Inflammatory macrophage (primary cell): ENCODE measurements around the gene KRTAP5-6.

Source experiments
- DNase-seq, 2 donors: peaks; one replicate each; pipeline ENCODE4 v3.0.0-alpha.2; 2020 to 2022

Gene KRTAP5-6

DNA sequence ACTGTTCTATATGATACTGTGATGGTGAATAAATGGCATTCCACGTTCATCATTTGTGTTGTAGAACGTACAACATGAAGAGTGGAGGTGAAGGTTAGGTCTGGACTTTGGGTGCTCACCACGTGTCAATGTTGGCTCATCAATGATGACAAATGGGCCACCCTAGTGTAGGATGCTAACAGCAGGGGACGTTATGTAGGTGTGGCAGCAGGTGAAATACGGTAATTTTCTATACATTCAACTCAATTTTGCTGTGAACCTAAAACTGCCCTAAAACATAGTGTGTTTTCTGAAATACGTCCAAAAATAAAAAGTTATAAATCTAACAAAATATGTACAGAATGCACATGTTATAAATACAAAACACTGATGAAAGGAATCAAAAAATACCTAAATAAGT, 6.2 kb downstream of the KRTAP5-6 start:
- no peak for DNase-seq

DNA sequence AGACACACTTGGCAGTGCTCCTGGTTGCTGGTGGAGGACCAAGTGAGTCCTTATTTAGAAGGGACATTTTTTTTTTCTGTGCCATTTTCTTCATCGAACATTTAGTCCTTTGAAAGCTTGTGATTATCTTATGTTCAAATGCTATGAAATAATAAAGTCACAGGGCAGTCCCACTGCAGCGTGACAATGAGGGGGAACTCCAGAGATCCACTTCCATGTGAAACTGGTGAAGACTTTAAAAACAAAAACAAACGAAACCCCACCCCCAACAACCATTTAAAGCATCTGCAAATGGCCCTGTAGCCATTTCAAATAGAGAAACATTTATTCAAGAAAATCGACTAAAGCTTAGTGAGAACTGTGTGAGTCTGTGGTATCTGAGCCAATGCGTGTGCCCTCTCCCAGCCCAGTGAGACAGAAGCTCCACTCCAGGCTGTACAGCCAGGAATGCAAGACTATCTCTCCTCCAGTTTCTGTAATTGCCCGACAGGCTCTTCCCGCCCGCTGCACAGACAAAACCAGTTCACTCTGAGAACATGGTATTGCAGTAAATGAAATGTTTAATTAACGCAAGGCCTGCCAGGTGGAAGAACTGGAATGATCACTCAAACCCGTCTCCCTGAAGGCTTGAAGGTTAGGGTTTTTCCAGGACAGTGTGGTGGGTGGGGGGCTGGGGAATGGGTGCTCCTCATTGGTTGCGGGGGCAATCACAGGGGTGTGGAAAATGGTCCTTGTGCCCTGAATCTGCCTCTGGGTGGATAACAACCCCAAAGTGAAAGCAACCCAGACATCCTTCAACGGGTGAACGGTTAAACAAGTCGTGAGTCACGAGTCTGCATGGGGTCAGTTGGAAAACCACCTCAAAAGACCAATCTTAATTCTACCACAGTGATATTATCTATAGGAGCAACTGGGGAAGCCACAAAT, 8.4 kb downstream of the KRTAP5-6 start:
- DNase-seq, result peak in 1 of 2 donors; percentile 11

DNA sequence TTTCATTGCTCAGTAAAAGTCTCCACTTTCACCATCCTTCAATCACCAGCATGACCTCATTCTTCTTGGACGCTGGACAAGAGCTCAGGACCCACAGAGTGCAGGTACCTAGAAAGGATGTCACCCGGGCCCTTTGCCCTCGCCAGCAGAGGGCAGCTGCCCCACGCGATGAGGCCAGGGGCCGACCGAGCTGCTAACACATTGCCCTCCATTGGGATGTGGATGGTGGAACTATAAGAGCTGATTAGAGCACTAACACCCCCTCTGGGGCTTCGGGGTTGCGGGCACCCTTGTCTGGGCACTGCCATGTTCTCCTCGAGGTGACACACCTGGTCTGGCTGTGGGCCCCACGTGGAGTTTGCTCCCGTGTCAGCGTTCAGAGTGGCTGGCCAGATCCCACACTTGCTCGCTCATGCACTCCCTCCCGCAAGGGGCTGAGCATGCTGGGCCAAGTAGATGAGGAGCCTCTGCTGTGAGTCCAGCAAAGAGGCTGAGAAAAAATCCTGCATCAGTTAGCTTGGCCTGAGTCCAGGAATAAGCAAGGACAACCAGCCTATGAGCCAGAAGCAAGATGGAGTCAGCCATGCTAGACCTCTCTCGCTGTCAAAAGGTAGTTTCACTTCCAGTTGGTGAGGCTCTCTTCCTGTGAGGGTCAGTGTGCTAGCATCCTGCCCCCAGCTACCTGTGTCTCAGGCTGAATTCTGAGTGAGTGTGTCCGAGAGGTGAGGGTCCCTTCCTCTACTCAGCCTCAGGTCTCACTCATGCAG, 9.8 kb downstream of the KRTAP5-6 start:
- peak in 1 of 2 donors; percentile 19 for DNase-seq

DNA sequence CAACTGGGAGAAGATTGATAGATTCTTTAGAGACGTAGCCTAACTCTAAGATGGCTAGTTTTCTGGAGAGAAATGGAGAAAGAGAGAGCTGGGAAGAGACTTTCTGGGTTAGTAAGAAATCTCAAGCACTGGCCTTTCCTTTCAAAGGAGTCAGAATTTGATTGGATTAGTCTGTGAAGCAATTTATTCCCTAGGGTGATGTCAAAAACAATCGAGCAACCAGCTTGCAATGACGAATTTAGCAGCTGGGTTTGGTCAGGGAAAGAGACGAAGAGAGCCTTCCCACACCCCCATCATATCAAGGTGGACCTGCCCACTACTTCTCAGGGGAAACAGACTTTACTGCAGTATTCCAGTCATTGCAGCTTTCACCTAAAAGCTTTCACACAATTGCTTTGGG, 10.8 kb downstream of the KRTAP5-6 start:
- no peak for DNase-seq

DNA sequence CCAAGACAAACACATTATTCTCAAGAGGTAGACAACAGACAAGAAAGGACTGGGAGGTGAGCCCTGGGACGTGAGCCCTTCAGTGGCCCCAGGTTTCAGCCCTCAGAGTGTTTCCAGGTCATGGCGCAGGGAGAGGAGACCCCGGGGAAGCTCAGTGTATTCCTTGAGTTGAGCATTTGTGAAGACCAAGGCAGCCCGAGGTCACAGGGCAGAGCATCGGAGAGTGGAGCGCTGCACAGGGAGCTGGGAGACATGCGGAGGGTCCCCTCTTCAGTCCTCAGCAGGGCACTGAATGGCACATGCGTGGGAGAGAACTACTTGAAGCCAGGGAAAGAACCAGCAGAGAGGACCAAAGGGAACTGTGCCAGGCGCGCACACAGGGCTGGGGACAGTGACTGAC, 11.7 kb downstream of the KRTAP5-6 start:
- no peak for DNase-seq

DNA sequence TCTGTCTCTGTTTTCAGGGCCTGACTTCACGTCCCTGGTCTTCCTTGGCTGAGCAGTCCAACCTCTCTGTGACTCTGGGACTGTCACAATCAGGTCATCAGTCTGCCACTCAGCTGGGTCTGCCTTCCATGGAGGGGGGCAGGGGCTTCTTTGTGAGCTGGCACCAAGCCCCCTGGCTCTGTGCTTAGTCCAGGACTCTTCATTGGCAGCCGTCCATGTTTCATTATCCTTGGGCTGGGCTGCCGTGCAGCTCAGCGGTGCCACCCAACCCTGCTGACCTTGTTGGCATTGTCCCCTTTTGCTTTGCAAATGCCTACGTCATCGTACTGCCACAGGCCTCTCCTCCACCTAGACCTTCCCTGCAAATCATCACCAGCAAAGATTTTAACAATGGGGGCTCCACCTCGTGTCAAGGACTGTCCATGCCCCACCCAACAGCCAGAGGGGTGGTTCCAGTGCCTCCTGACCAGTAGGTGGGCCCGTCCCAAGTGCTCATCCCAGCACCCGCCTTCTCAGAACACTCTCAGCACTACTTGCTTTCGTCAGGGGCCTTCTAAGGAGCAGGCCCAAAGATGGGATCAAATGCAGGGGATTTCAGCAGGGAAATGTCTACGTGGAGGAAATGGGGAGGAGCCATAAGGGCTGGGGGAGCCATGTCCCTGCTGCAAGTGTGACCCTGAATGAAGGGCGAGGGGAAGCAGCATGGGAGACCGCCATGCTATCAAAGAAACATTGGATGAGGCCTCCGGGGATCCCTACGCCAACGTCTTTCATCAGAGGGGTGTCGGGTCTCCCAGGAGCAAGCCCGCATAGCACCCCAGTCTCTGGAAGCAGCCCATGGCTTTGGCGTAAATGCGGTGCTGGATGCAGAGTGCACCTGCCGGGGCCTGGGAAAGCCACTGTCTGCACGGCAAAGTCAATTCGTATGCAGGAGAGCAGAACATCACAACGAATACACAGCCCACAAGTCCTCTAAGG, 18.2 kb downstream of the KRTAP5-6 start:
- no peak for DNase-seq

DNA sequence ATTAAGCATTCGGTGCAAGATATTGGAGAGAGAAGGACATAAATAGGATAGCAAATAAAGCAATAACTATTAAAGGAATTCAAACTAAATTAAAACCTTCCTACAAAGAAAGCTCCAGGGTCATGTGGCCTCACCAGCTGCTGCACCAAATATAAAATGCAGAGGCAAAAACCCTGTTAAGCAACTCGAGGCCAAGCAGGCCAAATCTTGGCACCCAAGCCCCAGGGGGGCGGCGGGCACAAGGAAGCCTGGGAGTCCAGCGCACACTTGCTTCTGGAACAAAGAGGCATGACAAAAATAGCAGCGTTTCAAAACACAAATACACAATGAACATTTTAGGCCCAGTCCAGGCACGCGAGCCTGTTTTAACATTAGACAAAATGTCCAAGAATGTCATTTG, 20.8 kb downstream of the KRTAP5-6 start:
- DNase-seq, result no peak

DNA sequence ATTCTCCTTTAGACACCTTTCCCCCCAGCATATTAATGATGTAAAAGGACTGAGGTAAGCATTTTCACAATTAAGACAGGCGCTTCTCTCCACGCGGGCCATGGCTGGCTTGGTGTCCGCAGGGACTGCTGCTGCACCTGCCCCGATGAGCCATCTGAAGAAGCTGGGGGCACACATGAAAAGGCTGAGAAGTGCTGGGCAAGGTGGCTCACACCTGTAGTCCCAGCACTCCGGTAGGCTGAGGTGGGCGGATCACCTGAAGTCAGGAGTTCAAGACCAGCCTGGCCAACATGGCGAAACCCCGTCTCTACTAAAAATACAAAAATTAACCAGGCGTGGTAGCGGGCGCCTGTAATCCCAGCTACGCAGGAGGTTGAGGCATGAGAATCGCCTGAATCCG, 21.3 kb downstream of the KRTAP5-6 start:
- no peak for DNase-seq

DNA sequence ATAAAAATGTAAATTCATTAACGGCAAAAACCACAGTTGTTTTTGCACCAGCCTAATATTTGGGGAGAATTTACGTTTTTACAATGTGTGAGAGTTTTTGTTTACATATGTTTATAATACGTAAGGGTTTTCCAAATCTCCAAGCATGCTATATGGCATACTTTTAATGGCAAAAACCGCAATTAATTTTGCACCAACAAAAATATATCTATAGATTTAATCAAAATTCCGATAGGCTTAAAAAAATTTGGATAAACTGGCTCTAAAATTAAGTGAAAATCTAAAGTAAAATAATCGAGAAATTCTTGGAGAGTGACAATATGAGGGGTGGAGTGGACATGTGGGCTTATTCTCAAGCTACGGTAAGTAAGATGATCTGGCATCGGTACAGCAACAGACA, 22.8 kb downstream of the KRTAP5-6 start:
- DNase-seq, result no peak

DNA sequence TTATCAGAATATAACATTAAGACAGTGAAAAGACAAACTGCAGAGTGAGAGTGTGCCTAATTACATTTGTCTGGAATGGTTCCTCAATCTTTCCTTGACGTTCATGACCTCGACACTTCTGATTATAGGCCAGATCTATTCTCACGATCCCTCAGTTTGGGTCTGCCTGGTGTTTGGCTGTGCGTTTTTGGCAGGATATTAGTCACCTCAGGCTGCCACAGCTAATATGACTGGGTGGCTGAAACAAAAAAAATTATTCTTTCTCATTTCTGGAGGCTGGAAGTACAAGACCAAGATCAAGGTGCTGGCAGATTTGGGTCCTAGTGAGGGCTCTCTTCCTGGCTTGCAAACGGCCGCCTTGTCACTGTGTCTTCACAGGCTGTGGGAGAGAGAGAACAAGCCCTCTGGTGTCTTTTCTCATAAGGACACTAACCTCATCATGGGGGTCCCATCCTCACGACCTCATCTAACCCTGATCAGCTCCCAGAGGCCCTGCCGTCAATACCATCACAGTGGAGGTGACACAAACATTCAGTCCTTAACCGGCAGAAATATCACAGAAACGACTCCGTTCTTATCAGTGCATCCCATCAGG, 30.2 kb downstream of the KRTAP5-6 start:
- DNase-seq, result no peak

DNA sequence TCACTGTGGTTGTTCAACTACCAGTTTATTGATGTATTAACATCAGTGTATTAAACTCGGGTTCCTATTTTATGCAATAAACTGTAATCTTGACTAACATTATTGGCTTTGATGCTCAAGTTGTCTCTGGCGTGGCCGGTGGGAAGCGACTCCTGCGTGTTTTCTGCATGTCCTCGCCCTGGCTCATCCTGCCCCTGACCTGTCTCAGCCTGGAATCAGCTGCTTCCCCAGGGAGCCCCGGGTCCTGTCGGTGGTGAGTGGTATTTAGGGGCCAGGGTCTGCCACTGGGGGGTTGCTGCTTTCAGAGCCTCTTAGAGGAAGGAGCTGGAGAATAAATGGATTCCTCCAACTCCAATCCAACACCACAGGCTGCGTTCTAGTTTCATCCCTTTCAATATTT, 30.9 kb downstream of the KRTAP5-6 start:
- DNase-seq, result no peak

DNA sequence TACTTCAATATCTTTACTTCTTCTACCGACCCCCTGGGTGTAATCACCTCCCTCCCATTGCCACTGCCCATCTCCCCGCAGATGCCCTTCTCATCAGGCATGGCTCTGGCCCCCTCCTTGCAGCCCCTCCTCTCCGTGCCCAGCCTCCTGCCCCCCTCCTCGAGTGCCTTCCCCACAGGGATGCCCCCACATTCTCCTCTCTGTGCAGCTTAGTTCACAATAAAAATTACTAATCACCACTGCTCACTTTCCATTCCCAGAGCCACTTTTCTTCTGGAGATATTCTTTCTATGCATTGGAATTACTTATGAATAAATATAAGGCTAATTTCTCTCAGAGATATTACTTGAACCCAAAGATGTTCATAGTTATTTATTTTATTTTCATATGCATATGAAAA, 31.3 kb downstream of the KRTAP5-6 start:
- DNase-seq, result no peak

DNA sequence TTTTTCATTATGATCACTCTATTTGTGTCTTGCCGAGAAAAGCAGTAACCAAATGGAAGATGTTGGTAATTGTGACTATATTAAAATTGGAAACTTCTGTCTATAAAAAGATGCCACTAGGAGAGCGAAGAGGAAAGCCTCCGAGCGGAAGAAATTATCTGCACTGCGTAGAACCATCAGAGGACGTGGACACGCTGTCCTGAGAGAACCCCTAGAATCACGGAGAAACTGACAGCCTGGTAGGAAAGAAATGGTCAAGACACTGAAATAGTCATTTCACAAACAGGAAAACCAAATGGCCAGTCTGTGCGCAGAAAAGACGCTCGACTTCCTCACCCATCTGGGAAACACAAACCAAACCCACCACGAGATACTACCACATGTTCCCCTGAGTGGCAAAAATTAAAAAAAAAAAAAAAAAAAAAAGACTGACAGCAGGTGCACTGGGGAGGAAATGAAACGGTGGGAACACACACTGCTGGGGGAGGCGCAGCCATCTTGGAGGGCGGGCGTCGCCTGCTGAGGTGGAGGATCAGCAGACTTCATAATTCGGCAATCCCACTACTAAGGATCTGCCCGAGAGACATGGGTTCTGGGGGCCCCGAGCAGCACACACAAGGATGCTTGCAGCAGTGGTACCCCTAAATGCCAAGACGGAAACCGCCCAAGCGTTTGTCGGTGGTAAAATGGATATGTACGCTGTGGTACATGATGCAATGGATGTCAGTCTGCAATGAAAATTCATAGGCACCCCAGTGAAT, 32.1 kb downstream of the KRTAP5-6 start:
- DNase-seq, result no peak

DNA sequence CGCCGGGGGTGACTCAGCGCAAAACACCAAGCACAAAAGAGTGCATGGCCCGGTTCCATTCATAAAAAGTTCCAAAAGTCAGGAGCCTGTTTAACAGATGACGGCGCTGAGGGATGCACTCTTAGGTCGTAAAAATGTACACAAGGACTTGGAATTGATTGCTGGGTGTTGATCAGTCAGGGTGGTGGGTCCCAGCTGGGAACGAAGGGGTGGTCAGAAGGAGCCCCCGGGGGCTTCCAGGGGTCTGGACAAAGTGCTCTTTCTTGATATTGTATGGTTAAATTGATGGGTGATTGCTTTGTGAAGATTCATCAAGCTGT, 32.7 kb downstream of the KRTAP5-6 start:
- no peak for DNase-seq

DNA sequence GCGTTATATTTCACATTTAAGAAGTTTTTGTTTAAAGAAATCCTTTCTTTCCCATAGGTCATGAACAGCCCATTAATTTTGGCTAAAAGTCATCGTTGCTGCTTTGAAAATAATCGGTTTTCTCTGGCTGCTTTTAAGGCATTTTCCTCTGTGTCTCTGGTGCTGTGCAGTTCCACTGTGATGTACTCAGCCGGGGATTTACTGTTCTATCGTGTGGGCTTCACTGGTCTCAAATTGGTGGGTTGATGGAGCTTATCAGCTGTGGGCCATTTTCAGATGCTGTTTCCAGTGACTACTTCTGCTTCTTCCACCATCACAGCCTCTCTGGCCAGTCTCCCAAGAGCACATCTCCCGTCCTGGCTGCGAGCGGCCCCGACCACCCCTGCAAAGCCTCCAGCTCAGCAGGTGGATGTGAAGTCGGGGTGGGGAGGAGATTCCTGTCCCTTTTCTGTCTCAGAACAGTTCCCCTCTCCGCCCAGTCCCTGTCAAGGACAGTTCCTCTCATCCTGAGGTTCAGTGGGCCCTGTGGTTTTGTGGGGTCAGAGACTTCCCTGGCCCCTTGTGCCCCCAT, 33.1 kb downstream of the KRTAP5-6 start:
- DNase-seq, result no peak

DNA sequence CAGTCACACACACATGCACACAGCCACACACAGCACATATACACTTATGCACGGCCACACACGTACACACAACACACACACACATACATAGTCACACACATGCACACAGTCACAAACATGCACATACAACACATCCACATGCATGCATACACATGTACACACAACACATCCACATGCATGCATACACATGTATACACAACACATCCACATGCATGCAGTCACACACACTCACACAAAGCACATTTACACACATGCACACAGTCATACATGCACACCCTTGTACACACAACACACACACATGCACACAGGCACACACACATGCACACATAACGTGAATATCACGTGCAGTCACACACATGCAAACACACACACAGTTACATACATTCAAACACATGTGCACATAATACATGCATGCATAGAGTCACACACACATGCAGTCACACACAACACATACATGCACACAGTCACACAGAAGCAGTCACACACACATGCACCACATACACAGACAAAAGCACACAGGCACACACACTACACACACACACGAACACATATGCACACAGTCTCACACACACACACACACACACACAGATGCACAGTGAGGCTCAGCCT, 34.6 kb downstream of the KRTAP5-6 start:
- no peak for DNase-seq

DNA sequence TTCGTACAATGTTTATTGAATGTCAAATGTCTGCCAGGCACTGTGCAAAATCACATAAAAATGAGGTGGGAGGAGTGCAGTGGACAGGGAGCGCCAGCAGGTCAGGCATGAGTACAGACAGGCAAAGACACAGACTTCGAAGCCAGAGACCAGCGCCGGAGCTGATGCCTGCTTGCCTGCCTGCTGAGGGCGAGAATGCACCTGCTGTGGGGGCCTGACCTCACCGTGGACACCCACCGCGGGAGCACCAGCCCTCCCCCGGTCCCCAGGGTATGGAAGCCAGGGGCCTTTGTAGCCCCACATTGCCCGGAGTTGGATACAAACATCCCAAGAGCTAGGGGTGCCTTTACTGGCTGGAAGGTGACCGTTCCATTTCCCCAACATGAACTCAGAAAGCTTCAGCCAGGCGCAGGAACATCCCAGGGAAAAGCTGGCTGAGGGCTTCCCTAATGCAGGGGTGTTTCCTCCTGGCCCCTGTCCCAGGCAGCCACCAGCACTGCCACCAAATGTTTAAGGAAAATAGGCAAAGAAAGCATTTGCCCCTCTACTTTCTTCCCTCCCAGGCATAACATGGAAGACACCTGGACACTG, 35.5 kb downstream of the KRTAP5-6 start:
- peak in 1 of 2 donors; percentile 9 for DNase-seq

DNA sequence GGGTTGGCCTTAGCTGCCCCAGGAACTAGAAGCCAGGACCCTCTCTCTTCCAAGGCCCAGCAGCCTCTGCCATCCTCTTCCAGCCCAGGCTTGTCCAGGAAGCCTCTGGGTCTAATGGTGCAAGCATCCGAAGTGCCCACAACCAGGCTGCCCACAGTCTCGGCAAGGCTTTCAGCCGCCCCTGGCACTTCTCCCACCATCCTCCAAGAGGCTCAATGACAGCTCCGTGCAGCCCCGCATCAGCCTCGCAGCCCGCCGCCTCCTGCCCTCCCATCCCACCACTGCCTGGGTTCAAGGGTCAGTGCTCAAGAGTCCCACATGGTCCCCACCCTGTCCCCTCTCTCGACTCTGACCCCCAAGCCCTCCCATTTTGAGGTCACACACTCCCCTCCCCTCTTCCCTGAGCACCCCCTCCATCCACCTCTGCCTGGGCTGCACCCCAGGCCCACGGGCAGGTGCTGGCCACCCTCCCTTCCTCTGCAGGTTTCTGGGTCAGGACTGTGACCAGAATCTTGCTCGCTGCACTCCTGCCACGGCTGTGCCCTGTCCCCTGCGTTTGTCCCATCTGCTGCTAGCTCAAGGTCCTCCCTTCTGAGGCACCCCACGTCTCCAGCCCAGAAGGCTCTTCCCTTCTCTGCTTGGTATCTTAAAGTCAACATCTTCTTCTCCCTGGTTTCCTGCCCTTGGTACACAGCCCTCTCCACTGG, 36.2 kb downstream of the KRTAP5-6 start:
- peak; percentile 19 to 25 for DNase-seq
